SK-N-MC (cell line): Measurements from ENCODE around the gene CARD6.

Source experiments
- EZH2 ChIP-seq: fragments of 200-600 bp; sonication (generic); IDR thresholded peaks from one replicate; pipeline ENCODE4 v1.6.1; 2017; ENCODE audit warnings: antibody characterized with exemption
- FOXP2 ChIP-seq: optimal IDR thresholded peaks from 2 replicates; pipeline ENCODE3; 2011; ENCODE audit warnings: mild to moderate bottlenecking, moderate library complexity; ENCODE audit not compliant: insufficient read depth; ENCODE audit errors: extremely low read length, control extremely low read depth
- POLR2AphosphoS5 ChIP-seq: IDR thresholded peaks from 2 replicates; pipeline ENCODE4 v1.6.1; 2012; ENCODE audit warnings: mild to moderate bottlenecking, low read depth, low read length, borderline replicate concordance

- no peak for TF ChIP-seq EZH2
- TF ChIP-seq POLR2AphosphoS5: no peak
- no peak for TF ChIP-seq FOXP2
Observed at GRCh38 chr5:40909723-40910122, 68.6 kb downstream of the CARD6 start.
